ENCODE results near the gene ARAF.

Gene ARAF

GRCh38 chrX:47571215-47571614 lies 10.2 kb downstream of the ARAF start:
- H3K23ac ChIP-seq (ENCODE audit: low read depth, low read length, poor library complexity) = no peak overlapping the region
- no peak overlapping the region for H2BK15ac ChIP-seq (ENCODE audit: low read length)
- peaks cover 2% of the 10 kb centered on the region for H3K79me1 ChIP-seq (ENCODE audit: low read depth, low read length)
- H3K4me2 ChIP-seq (ENCODE audit: insufficient read depth, low read length, poor library complexity, severe bottlenecking) = no peak overlapping the region
- peaks cover 16 to 52% of the 10 kb centered on the region in 2 donors for H3K36me3 ChIP-seq (replicated peaks in 1 of 2; ENCODE audit: control insufficient read depth in 2 of 2, insufficient read depth in 2 of 2, low read length in 2 of 2)
- no peak overlapping the region for H2BK12ac ChIP-seq (ENCODE audit: low read length)
- H3K14ac ChIP-seq (ENCODE audit: low read length) = no peak overlapping the region
- no peak overlapping the region for H4K91ac ChIP-seq (ENCODE audit: low read depth, low read length, poor library complexity)
- H3K27ac ChIP-seq (replicated peaks; ENCODE audit: low read length) = no peak overlapping the region
- H3K9me3 ChIP-seq (replicated peaks in 1 of 2; ENCODE audit: control insufficient read depth in 2 of 2, insufficient read depth in 1 of 2, low read depth in 1 of 2, low read length in 2 of 2) = no peaks in the 10 kb centered on the region
- H3K4ac ChIP-seq (ENCODE audit: low read length) = no peak overlapping the region
- no peak overlapping the region for H2BK120ac ChIP-seq (ENCODE audit: low read depth, low read length)
- H4K8ac ChIP-seq (ENCODE audit: low read depth, low read length) = no peak overlapping the region
- H2BK5ac ChIP-seq (ENCODE audit: low read length) = no peak overlapping the region
- H3K18ac ChIP-seq (ENCODE audit: low read length) = no peak overlapping the region
- H3K27me3 ChIP-seq (ENCODE audit: control insufficient read depth in 3 of 3, insufficient read depth in 3 of 3, low read depth in 1 of 3, low read length in 3 of 3) = no peaks in the 10 kb centered on the region
- WGBS, 2 donors (ENCODE audit: extremely low coverage in 2 of 2, insufficient read length in 2 of 2, insufficient replicate concordance in 1 of 2) = no CpG with 5 or more reads among the region's 11 CpGs
- H2AK5ac ChIP-seq (ENCODE audit: low read depth, low read length) = no peak overlapping the region
- no peak overlapping the region for H3K4me3 ChIP-seq (ENCODE audit: low read length in 2 of 2)
- peak overlapping the region; percentile 4 for H3K9ac ChIP-seq (ENCODE audit: low read depth, low read length, poor library complexity)
- peaks cover 0 to 11% of the 10 kb centered on the region in 2 donors for H3K4me1 ChIP-seq (ENCODE audit: control insufficient read depth in 2 of 2, insufficient read depth in 1 of 2, low read depth in 1 of 2, low read length in 2 of 2)
- no peak overlapping the region for H2AFZ ChIP-seq (ENCODE audit: low read length)
- DNase-seq (ENCODE audit: low spot score) = no peak

GRCh38 chrX:47571896-47572295 lies 10.9 kb downstream of the ARAF start:
- Histone ChIP-seq H3K23ac (ENCODE audit: low read depth, low read length, poor library complexity) (no peak overlapping the region), H3K4me1 (ENCODE audit: control insufficient read depth in 2 of 2, insufficient read depth in 1 of 2, low read depth in 1 of 2, low read length in 2 of 2) (peaks cover 0 to 11% of the 10 kb centered on the region in 2 donors), H4K91ac (ENCODE audit: low read depth, low read length, poor library complexity) (no peak overlapping the region), H2AK5ac (ENCODE audit: low read depth, low read length) (no peak overlapping the region), H2AFZ (ENCODE audit: low read length) (no peak overlapping the region), H3K36me3 (replicated peaks in 1 of 2; ENCODE audit: control insufficient read depth in 2 of 2, insufficient read depth in 2 of 2, low read length in 2 of 2) (peaks cover 16 to 46% of the 10 kb centered on the region in 2 donors), H2BK120ac (ENCODE audit: low read depth, low read length) (no peak overlapping the region), H3K18ac (ENCODE audit: low read length) (no peak overlapping the region), H3K4me3 (ENCODE audit: low read length in 2 of 2) (no peak overlapping the region), H3K27ac (replicated peaks; ENCODE audit: low read length) (no peak overlapping the region), H3K4ac (ENCODE audit: low read length) (no peak overlapping the region), H2BK12ac (ENCODE audit: low read length) (no peak overlapping the region), H3K14ac (ENCODE audit: low read length) (no peak overlapping the region), H2BK5ac (ENCODE audit: low read length) (no peak overlapping the region), H3K4me2 (ENCODE audit: insufficient read depth, low read length, poor library complexity, severe bottlenecking) (no peak overlapping the region), H2BK15ac (ENCODE audit: low read length) (no peak overlapping the region), H3K9me3 (replicated peaks in 1 of 2; ENCODE audit: control insufficient read depth in 2 of 2, insufficient read depth in 1 of 2, low read depth in 1 of 2, low read length in 2 of 2) (no peaks in the 10 kb centered on the region), H3K27me3 (ENCODE audit: control insufficient read depth in 3 of 3, insufficient read depth in 3 of 3, low read depth in 1 of 3, low read length in 3 of 3) (no peaks in the 10 kb centered on the region), H4K8ac (ENCODE audit: low read depth, low read length) (no peak overlapping the region), H3K9ac (ENCODE audit: low read depth, low read length, poor library complexity) (no peak overlapping the region), H3K79me1 (ENCODE audit: low read depth, low read length) (peaks cover 2% of the 10 kb centered on the region)
- DNase-seq (ENCODE audit: low spot score) = no peak
- no CpG with 5 or more reads among the region's 13 CpGs for WGBS, 2 donors (ENCODE audit: extremely low coverage in 2 of 2, insufficient read length in 2 of 2, insufficient replicate concordance in 1 of 2)

GRCh38 chrX:47572773-47573340 lies 11.9 kb downstream of the ARAF start:
- H2BK15ac ChIP-seq (ENCODE audit: low read length) = peak overlapping the region; percentile 81
- peak overlapping the region; percentile 28 for H2BK120ac ChIP-seq (ENCODE audit: low read depth, low read length)
- H3K4me2 ChIP-seq (ENCODE audit: insufficient read depth, low read length, poor library complexity, severe bottlenecking) = no peak overlapping the region
- H3K23ac ChIP-seq (ENCODE audit: low read depth, low read length, poor library complexity) = no peak overlapping the region
- peaks cover 0 to 11% of the 10 kb centered on the region in 2 donors for H3K4me1 ChIP-seq (ENCODE audit: control insufficient read depth in 2 of 2, insufficient read depth in 1 of 2, low read depth in 1 of 2, low read length in 2 of 2)
- no peak for DNase-seq (ENCODE audit: low spot score)
- peak overlapping the region; percentile 24 for H2BK5ac ChIP-seq (ENCODE audit: low read length)
- H2AFZ ChIP-seq (ENCODE audit: low read length) = no peak overlapping the region
- no peak overlapping the region for H3K9ac ChIP-seq (ENCODE audit: low read depth, low read length, poor library complexity)
- no peak overlapping the region for H4K91ac ChIP-seq (ENCODE audit: low read depth, low read length, poor library complexity)
- H2AK5ac ChIP-seq (ENCODE audit: low read depth, low read length) = peak overlapping the region; percentile 56
- H3K18ac ChIP-seq (ENCODE audit: low read length) = peak overlapping the region; percentile 89
- H4K8ac ChIP-seq (ENCODE audit: low read depth, low read length) = no peak overlapping the region
- H3K9me3 ChIP-seq (replicated peaks in 1 of 2; ENCODE audit: control insufficient read depth in 2 of 2, insufficient read depth in 1 of 2, low read depth in 1 of 2, low read length in 2 of 2) = no peaks in the 10 kb centered on the region
- peak overlapping the region; percentile 57 for H3K27ac ChIP-seq (replicated peaks; ENCODE audit: low read length)
- peaks cover 13 to 36% of the 10 kb centered on the region in 2 donors for H3K36me3 ChIP-seq (replicated peaks in 1 of 2; ENCODE audit: control insufficient read depth in 2 of 2, insufficient read depth in 2 of 2, low read length in 2 of 2)
- no peak overlapping the region for H3K4me3 ChIP-seq (ENCODE audit: low read length in 2 of 2)
- no peak overlapping the region for H3K4ac ChIP-seq (ENCODE audit: low read length)
- no peak overlapping the region for H2BK12ac ChIP-seq (ENCODE audit: low read length)
- H3K14ac ChIP-seq (ENCODE audit: low read length) = no peak overlapping the region
- no CpG with 5 or more reads among the region's 9 CpGs for WGBS, 2 donors (ENCODE audit: extremely low coverage in 2 of 2, insufficient read length in 2 of 2, insufficient replicate concordance in 1 of 2)
- H3K27me3 ChIP-seq (ENCODE audit: control insufficient read depth in 3 of 3, insufficient read depth in 3 of 3, low read depth in 1 of 3, low read length in 3 of 3) = no peaks in the 10 kb centered on the region
- peaks cover 2% of the 10 kb centered on the region for H3K79me1 ChIP-seq (ENCODE audit: low read depth, low read length)

- no peak overlapping the region for H2BK12ac ChIP-seq (ENCODE audit: low read length)
- peak; percentile 54 for DNase-seq (ENCODE audit: low spot score)
- peak overlapping the region; percentile 68 for H3K27ac ChIP-seq (replicated peaks; ENCODE audit: low read length)
These were observed 12.5 kb downstream of the ARAF start for GRCh38 chrX:47573341-47574075.

More at GRCh38 chrX:47573341-47574075, 12.5 kb downstream of the ARAF start:
- Histone ChIP-seq H2AFZ (ENCODE audit: low read length) (no peak overlapping the region), H3K79me1 (ENCODE audit: low read depth, low read length) (peaks cover 2% of the 10 kb centered on the region), H2BK120ac (ENCODE audit: low read depth, low read length) (peak overlapping the region; percentile 28), H3K27me3 (ENCODE audit: control insufficient read depth in 3 of 3, insufficient read depth in 3 of 3, low read depth in 1 of 3, low read length in 3 of 3) (no peaks in the 10 kb centered on the region), H3K9ac (ENCODE audit: low read depth, low read length, poor library complexity) (peak overlapping the region; percentile 81), H3K4ac (ENCODE audit: low read length) (no peak overlapping the region), H4K8ac (ENCODE audit: low read depth, low read length) (no peak overlapping the region), H2AK5ac (ENCODE audit: low read depth, low read length) (peak overlapping the region; percentile 56), H2BK15ac (ENCODE audit: low read length) (peak overlapping the region; percentile 81), H3K4me1 (ENCODE audit: control insufficient read depth in 2 of 2, insufficient read depth in 1 of 2, low read depth in 1 of 2, low read length in 2 of 2) (peaks cover 0 to 11% of the 10 kb centered on the region in 2 donors), H4K91ac (ENCODE audit: low read depth, low read length, poor library complexity) (no peak overlapping the region), H3K9me3 (replicated peaks in 1 of 2; ENCODE audit: control insufficient read depth in 2 of 2, insufficient read depth in 1 of 2, low read depth in 1 of 2, low read length in 2 of 2) (no peaks in the 10 kb centered on the region), H3K14ac (ENCODE audit: low read length) (peak overlapping the region; percentile 21), H3K36me3 (replicated peaks in 1 of 2; ENCODE audit: control insufficient read depth in 2 of 2, insufficient read depth in 2 of 2, low read length in 2 of 2) (peaks cover 10 to 30% of the 10 kb centered on the region in 2 donors), H3K18ac (ENCODE audit: low read length) (peak overlapping the region; percentile 94), H3K4me2 (ENCODE audit: insufficient read depth, low read length, poor library complexity, severe bottlenecking) (peak overlapping the region; percentile 69), H3K4me3 (ENCODE audit: low read length in 2 of 2) (peak overlapping the region in 1 of 2 donors; percentile 80), H2BK5ac (ENCODE audit: low read length) (peak overlapping the region; percentile 39), H3K23ac (ENCODE audit: low read depth, low read length, poor library complexity) (no peak overlapping the region)
- no CpG with 5 or more reads among the region's 20 CpGs for WGBS, 2 donors (ENCODE audit: extremely low coverage in 2 of 2, insufficient read length in 2 of 2, insufficient replicate concordance in 1 of 2)
